PFSK-1 (cell line): ENCODE measurements around the gene ZNF407.

Experiments used
- FOXP2 ChIP-seq: optimal IDR thresholded peaks from 2 replicates; pipeline ENCODE3; 2011; ENCODE audit warnings: borderline replicate concordance, control low read depth, inconsistent platforms; ENCODE audit not compliant: insufficient read depth; ENCODE audit errors: extremely low read length, extremely low read depth
- POLR2AphosphoS5 ChIP-seq: IDR thresholded peaks from 2 replicates; pipeline ENCODE4 v1.6.1; 2012; ENCODE audit warnings: low read depth, mild to moderate bottlenecking, control low read depth, low read length, moderate library complexity
- REST ChIP-seq, 2 experiments: IDR thresholded peaks; 2 replicates each; pipeline versions ENCODE4 v1.6.1 to v1.8.0; 2011 to 2012; ENCODE audit warnings: low read depth in 2 of 2, low read length in 2 of 2, control low read depth in 1 of 2, inconsistent platforms in 1 of 2, mild to moderate bottlenecking in 1 of 2, moderate library complexity in 1 of 2; ENCODE audit not compliant: insufficient read depth in 1 of 2
- SIN3A ChIP-seq: IDR thresholded peaks from 2 replicates; pipeline ENCODE4 v1.6.1; 2012; ENCODE audit warnings: mild to moderate bottlenecking, low read length, moderate library complexity, borderline replicate concordance; ENCODE audit not compliant: insufficient read depth
- TAF1 ChIP-seq: IDR thresholded peaks from 2 replicates; pipeline ENCODE4 v1.6.1; 2012; ENCODE audit warnings: low read length, control low read depth, borderline replicate concordance; ENCODE audit not compliant: insufficient read depth

ZNF407 gene

GRCh38 chr18:74715306-74715705, 117.6 kb downstream of the ZNF407 start:
- TF ChIP-seq TAF1 (no peak), SIN3A (no peak), POLR2AphosphoS5 (no peak), FOXP2 (no peak), REST (IDR thresholded peaks at IDR 0.05; ENCODE audit: insufficient read depth in 1 of 2, low read depth in 2 of 2, low read length in 2 of 2) (no peak)

- no peak for TF ChIP-seq POLR2AphosphoS5
- TF ChIP-seq REST (IDR thresholded peaks at IDR 0.05; ENCODE audit: insufficient read depth in 1 of 2, low read depth in 2 of 2, low read length in 2 of 2), result no peak
- TF ChIP-seq TAF1, result no peak
- no peak for TF ChIP-seq FOXP2
- no peak for TF ChIP-seq SIN3A
These were observed 118.4 kb downstream of the ZNF407 start for GRCh38 chr18:74715865-74716712.

- TF ChIP-seq FOXP2 (no peak), TAF1 (no peak), REST (IDR thresholded peaks at IDR 0.05; ENCODE audit: insufficient read depth in 1 of 2, low read depth in 2 of 2, low read length in 2 of 2) (no peak), POLR2AphosphoS5 (no peak), SIN3A (no peak)
These were observed 120.6 kb downstream of the ZNF407 start for GRCh38 chr18:74718312-74718711.

GRCh38 chr18:74722237-74722636, 124.6 kb downstream of the ZNF407 start:
- no peak for TF ChIP-seq POLR2AphosphoS5

- TF ChIP-seq FOXP2 (no peak), POLR2AphosphoS5 (no peak), SIN3A (no peak), TAF1 (no peak), REST (IDR thresholded peaks at IDR 0.05; ENCODE audit: insufficient read depth in 1 of 2, low read depth in 2 of 2, low read length in 2 of 2) (no peak)
These were observed 126.5 kb downstream of the ZNF407 start for GRCh38 chr18:74724186-74724585.
